Upper lobe of left lung (tissue), 6 donors: Measurements from ENCODE around the gene MRPL42. TPM values are rescaled to one million over a fixed set of nuclear protein-coding genes. Genes with fewer than 3 reads are reported as not detected.

Experiments
- ATAC-seq, 2 donors: fragments of 200-7000 bp; cut with Tn5 transposase; one replicate each; pipeline ENCODE4 v1.9.1; 2022; ENCODE audit warnings: mild to moderate bottlenecking in 2 of 2, moderate library complexity in 2 of 2; ENCODE audit not compliant: low FRiP score in 2 of 2
- DNase-seq, 2 donors: peaks; one replicate each; pipeline ENCODE4 v3.0.0-alpha.2; 2019 to 2020
- H3K27ac ChIP-seq, 4 donors: fragments of 200-600 bp; sonication (generic); one replicate each; pipeline ENCODE4 v1.5.1; 2016 to 2019
- H3K27me3 ChIP-seq, 4 donors: fragments of 200-600 bp; sonication (generic); one replicate each; pipeline ENCODE4 v1.5.1; 2017 to 2019
- H3K36me3 ChIP-seq, 4 donors: fragments of 200-600 bp; sonication (generic); one replicate each; pipeline ENCODE4 v1.5.1; 2016 to 2019
- H3K4me1 ChIP-seq, 4 donors: fragments of 200-600 bp; sonication (generic); one replicate each; pipeline ENCODE4 v1.5.1; 2018 to 2019
- H3K4me3 ChIP-seq, 4 donors: fragments of 200-600 bp; sonication (generic); one replicate each; pipeline ENCODE4 v1.5.1; 2017 to 2019; ENCODE audit warnings: mild to moderate bottlenecking in 2 of 4, moderate library complexity in 1 of 4
- H3K9me3 ChIP-seq, 4 donors: fragments of 200-600 bp; sonication (generic); one replicate each; pipeline ENCODE4 v1.5.1; 2018 to 2019
- EP300 ChIP-seq, 4 donors: sonication (generic); formaldehyde crosslinking; IDR thresholded peaks; one replicate each; pipeline ENCODE4 v1.5.1; 2017; ENCODE audit warnings: antibody characterized with exemption in 4 of 4, control low read depth in 2 of 4
- POLR2A ChIP-seq, 4 donors: fragments of 450-650 bp; IDR thresholded peaks; one replicate each; pipeline ENCODE4 v1.5.1; 2016 to 2017; ENCODE audit warnings: antibody characterized with exemption in 4 of 4, mild to moderate bottlenecking in 2 of 4
- POLR2AphosphoS5 ChIP-seq, 2 donors: sonication (generic); formaldehyde crosslinking; IDR thresholded peaks; one replicate each; pipeline ENCODE4 v1.5.1; 2017; ENCODE audit warnings: antibody characterized with exemption in 2 of 2
- WGBS, 2 donors: methylation state at CpG; one replicate each; pipeline ENCODE4 v1.1.5; 2017 to 2018; 5-methylcytosine and 5-hydroxymethylcytosine counted together
- total RNA-seq, 6 donors: library from RNA; depleted of rRNA in 4 of 6; stranded (reverse); fragments of >200 nt in 4 of 6; gene quantifications; one replicate each; pipeline versions ENCODE4 v1.1.0 to v1.2.1, GENCODE V29; 2016 to 2021
- TF ChIP-seq, protein P1 (sequence below), 6 experiments: fragments of 450-650 bp in 4 of 6; fragments of 200-600 bp in 2 of 6; sonication (generic) in 2 of 6; IDR thresholded peaks; one replicate each; pipeline ENCODE4 v1.5.1; 2016 to 2019; ENCODE audit warnings: antibody characterized with exemption in 6 of 6
- donor health status: DM: no; HTN: no; CAD: no; lungs with moderate emphysema.
- donor health status: DM: no; HTN: yes; CAD: no; lungs with severe emphysema.

The MRPL42 gene
- total RNA-seq, 6 donors from 2014 or later: 15.5 to 63.8 (median 36.7) TPM

DNA sequence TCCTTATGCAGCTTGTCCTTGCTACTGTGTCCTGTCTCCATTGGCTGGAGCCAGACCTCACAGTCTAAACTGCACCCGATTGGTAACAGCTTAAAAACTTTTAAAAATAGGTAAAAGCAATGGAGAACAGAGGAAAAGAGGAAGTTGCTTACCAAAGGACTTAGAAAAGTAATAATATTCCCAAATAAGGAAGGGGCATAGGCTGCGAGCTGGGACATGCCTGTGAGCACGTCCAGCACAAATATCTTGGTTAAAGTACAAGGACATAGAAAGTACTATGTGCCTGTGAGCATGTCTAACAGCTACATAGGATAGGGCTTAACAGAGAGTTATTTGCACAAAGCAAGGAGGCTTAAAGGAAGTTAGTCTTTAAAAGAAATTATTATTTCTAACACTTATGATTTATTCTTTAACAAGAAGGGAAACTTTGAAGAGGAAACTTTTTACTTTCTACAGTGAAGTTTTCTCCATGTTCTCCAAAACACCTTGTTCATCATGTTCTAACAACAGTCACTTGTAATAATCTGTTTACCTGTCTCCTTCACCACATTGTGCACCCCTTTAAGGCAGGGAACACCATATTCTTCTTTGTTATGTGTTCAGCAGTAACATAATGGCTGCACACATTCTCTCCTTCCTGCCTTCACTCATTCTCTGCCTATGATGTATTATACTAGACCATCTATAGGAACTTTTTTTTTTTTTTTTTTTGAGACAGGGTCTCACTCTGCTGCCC is 15.7 kb upstream of the MRPL42 start:
- Histone ChIP-seq H3K9me3 (no peaks in the 10 kb centered on the region), H3K27ac (no peak overlapping the region), H3K4me1 (no peaks in the 10 kb centered on the region), H3K36me3 (no peaks in the 10 kb centered on the region), H3K27me3 (no peaks in the 10 kb centered on the region), H3K4me3 (no peak overlapping the region)
- ATAC-seq (no peak), DNase-seq (no peak)
- no peak for TF ChIP-seq EP300 (IDR thresholded peaks at IDR 0.05)
- no peak for TF ChIP-seq POLR2A (IDR thresholded peaks at IDR 0.05)
- TF ChIP-seq, protein P1, sequence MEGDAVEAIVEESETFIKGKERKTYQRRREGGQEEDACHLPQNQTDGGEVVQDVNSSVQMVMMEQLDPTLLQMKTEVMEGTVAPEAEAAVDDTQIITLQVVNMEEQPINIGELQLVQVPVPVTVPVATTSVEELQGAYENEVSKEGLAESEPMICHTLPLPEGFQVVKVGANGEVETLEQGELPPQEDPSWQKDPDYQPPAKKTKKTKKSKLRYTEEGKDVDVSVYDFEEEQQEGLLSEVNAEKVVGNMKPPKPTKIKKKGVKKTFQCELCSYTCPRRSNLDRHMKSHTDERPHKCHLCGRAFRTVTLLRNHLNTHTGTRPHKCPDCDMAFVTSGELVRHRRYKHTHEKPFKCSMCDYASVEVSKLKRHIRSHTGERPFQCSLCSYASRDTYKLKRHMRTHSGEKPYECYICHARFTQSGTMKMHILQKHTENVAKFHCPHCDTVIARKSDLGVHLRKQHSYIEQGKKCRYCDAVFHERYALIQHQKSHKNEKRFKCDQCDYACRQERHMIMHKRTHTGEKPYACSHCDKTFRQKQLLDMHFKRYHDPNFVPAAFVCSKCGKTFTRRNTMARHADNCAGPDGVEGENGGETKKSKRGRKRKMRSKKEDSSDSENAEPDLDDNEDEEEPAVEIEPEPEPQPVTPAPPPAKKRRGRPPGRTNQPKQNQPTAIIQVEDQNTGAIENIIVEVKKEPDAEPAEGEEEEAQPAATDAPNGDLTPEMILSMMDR (IDR thresholded peaks at IDR 0.05): no peak
- TF ChIP-seq POLR2AphosphoS5 (IDR thresholded peaks at IDR 0.05): no peak
- 62 to 69% methylated on average over 3 of the region's 3 CpGs for WGBS, 2 donors

DNA sequence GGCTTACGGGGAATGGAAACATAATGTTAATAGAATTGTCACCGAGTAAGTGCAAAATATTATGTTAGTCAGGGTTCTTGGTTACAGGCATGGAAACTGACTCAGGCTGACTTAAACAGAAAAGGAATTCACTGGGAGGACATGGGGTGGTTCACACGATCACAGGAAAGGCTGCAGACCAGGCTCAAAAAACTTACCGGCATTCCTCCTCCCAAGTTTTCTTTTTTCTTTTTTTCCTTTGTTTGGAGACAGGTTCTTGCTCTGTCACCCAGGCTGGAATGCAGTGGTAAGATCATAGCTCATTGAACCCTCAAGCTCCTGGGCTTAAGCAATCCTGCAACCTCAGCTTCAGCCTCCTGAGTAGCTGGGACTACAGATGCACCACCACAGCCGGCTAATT is 13.7 kb upstream of the MRPL42 start:
- Histone ChIP-seq H3K4me1 (no peaks in the 10 kb centered on the region), H3K9me3 (no peaks in the 10 kb centered on the region), H3K27ac (no peak overlapping the region), H3K36me3 (no peaks in the 10 kb centered on the region), H3K27me3 (no peaks in the 10 kb centered on the region), H3K4me3 (no peak overlapping the region)
- 82 to 91% methylated on average over 5 of the region's 5 CpGs for WGBS, 2 donors
- no peak for TF ChIP-seq EP300 (IDR thresholded peaks at IDR 0.05)
- TF ChIP-seq, protein P1 (IDR thresholded peaks at IDR 0.05): no peak
- TF ChIP-seq POLR2AphosphoS5 (IDR thresholded peaks at IDR 0.05): no peak
- TF ChIP-seq POLR2A (IDR thresholded peaks at IDR 0.05): no peak
- DNase-seq: no peak
- ATAC-seq: no peak

DNA sequence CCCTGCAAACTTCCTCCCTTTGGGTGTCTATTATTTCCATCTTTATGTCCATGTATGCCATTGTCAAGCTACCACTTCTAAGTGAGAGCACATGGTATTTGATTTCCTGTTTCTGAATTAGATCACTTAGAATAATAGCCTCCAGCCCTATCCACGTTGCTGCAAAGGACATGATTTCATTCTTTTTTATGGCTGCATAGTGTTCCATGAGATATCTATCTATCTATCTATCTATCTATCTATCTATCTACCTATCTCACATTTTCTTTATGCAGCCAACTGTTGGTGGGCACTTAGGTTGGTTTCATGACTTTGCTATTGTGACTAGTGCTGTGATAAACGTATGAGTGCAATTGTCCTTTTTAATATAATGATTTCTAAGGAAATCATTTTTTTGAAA is 11.2 kb upstream of the MRPL42 start:
- WGBS, 2 donors: 74 to 76% methylated on average over 2 of the region's 2 CpGs
- ATAC-seq: no peak
- peaks cover 0 to 10% (median 2%) of the 10 kb centered on the region in 4 donors for H3K4me1 ChIP-seq
- no peak for TF ChIP-seq POLR2A (IDR thresholded peaks at IDR 0.05)
- no peaks in the 10 kb centered on the region for H3K27me3 ChIP-seq
- H3K36me3 ChIP-seq: no peaks in the 10 kb centered on the region
- no peaks in the 10 kb centered on the region for H3K9me3 ChIP-seq
- no peak overlapping the region for H3K27ac ChIP-seq
- H3K4me3 ChIP-seq: no peak overlapping the region
- no peak for DNase-seq

- ATAC-seq: no peak
- Histone ChIP-seq H3K9me3 (no peaks in the 10 kb centered on the region), H3K4me3 (no peak overlapping the region), H3K36me3 (no peaks in the 10 kb centered on the region), H3K27me3 (no peaks in the 10 kb centered on the region), H3K27ac (no peak overlapping the region), H3K4me1 (peaks cover 0 to 10% (median 2%) of the 10 kb centered on the region in 4 donors)
- no peak for TF ChIP-seq EP300 (IDR thresholded peaks at IDR 0.05)
- TF ChIP-seq POLR2AphosphoS5 (IDR thresholded peaks at IDR 0.05): no peak
- no peak for TF ChIP-seq POLR2A (IDR thresholded peaks at IDR 0.05)
- TF ChIP-seq, protein P1 (IDR thresholded peaks at IDR 0.05): no peak
- 86 to 95% methylated on average over 5 of the region's 5 CpGs for WGBS, 2 donors
- no peak for DNase-seq
These were observed 8.2 kb upstream of the MRPL42 start for GRCh38 chr12:93459097-93459496.

- ATAC-seq: no peak
- DNase-seq: no peak
- Histone ChIP-seq H3K27me3 (no peaks in the 10 kb centered on the region), H3K4me1 (peaks cover 0 to 10% (median 2%) of the 10 kb centered on the region in 4 donors), H3K36me3 (no peaks in the 10 kb centered on the region), H3K9me3 (no peaks in the 10 kb centered on the region), H3K4me3 (no peak overlapping the region), H3K27ac (no peak overlapping the region)
- TF ChIP-seq POLR2AphosphoS5 (IDR thresholded peaks at IDR 0.05): no peak
- TF ChIP-seq, protein P1 (IDR thresholded peaks at IDR 0.05): no peak
- no peak for TF ChIP-seq EP300 (IDR thresholded peaks at IDR 0.05)
- TF ChIP-seq POLR2A (IDR thresholded peaks at IDR 0.05): no peak
- 61 to 67% methylated on average over 6 of the region's 6 CpGs for WGBS, 2 donors
These were observed 7.3 kb upstream of the MRPL42 start for GRCh38 chr12:93460003-93460402.
